ENCODE results near the gene MECR.
A peak's percentile ranks its signal among the peaks of the same experiment; 100 is the strongest.

Gene MECR

GRCh38 chr1:29200906-29201594, 29.7 kb downstream of the MECR start:
- DNase-seq = no peak

- no peak for DNase-seq
These were observed 32.7 kb downstream of the MECR start for GRCh38 chr1:29197993-29198392.

- DNase-seq = no peak
These were observed 33.2 kb downstream of the MECR start for GRCh38 chr1:29197590-29197924.

- no peak for DNase-seq
These were observed 33.7 kb downstream of the MECR start for GRCh38 chr1:29196863-29197589.

- no peak for DNase-seq
These were observed 34.8 kb downstream of the MECR start for GRCh38 chr1:29195881-29196291.

- DNase-seq = no peak
These were observed 36.8 kb downstream of the MECR start for GRCh38 chr1:29193879-29194455.

- DNase-seq = no peak
These were observed 40.0 kb downstream of the MECR start for GRCh38 chr1:29190718-29191117.

- no peak for DNase-seq
These were observed 44.0 kb downstream of the MECR start for GRCh38 chr1:29186707-29187106.

- no peak for DNase-seq
These were observed 44.5 kb downstream of the MECR start for GRCh38 chr1:29186252-29186651.

- no peak for DNase-seq
These were observed 47.4 kb downstream of the MECR start for GRCh38 chr1:29183287-29183686.

GRCh38 chr1:29181413-29182225, 49.1 kb downstream of the MECR start, which contains the start of gene SRSF4:
Gene SRSF4 (minus strand): TSS chr1:29181900. CDS start chr1:29181752, 148 bp downstream.
- DNase-seq = peak; percentile 96

GRCh38 chr1:29180497-29181412, 50.0 kb downstream of the MECR start:
- no peak for DNase-seq

GRCh38 chr1:29179641-29180184, 51.0 kb downstream of the MECR start:
- DNase-seq = no peak

- no peak for DNase-seq
These were observed 53.6 kb downstream of the MECR start for GRCh38 chr1:29177022-29177705.

- no peak for DNase-seq
These were observed 54.2 kb downstream of the MECR start for GRCh38 chr1:29176576-29176975.

- DNase-seq = no peak
These were observed 58.3 kb downstream of the MECR start for GRCh38 chr1:29172415-29172939.

GRCh38 chr1:29171521-29171920, 59.2 kb downstream of the MECR start:
- DNase-seq = no peak

- no peak for DNase-seq
These were observed 59.6 kb downstream of the MECR start for GRCh38 chr1:29171089-29171488.

- no peak for DNase-seq
These were observed 60.8 kb downstream of the MECR start for GRCh38 chr1:29169976-29170375.

GRCh38 chr1:29167904-29168303, 62.8 kb downstream of the MECR start:
- DNase-seq = no peak

- DNase-seq = no peak
These were observed 64.3 kb downstream of the MECR start for GRCh38 chr1:29166291-29166878.

Measured in NCI-H1048 (cell line).